Measurements from ENCODE around the gene MRPS17.

MRPS17 gene

DNA sequence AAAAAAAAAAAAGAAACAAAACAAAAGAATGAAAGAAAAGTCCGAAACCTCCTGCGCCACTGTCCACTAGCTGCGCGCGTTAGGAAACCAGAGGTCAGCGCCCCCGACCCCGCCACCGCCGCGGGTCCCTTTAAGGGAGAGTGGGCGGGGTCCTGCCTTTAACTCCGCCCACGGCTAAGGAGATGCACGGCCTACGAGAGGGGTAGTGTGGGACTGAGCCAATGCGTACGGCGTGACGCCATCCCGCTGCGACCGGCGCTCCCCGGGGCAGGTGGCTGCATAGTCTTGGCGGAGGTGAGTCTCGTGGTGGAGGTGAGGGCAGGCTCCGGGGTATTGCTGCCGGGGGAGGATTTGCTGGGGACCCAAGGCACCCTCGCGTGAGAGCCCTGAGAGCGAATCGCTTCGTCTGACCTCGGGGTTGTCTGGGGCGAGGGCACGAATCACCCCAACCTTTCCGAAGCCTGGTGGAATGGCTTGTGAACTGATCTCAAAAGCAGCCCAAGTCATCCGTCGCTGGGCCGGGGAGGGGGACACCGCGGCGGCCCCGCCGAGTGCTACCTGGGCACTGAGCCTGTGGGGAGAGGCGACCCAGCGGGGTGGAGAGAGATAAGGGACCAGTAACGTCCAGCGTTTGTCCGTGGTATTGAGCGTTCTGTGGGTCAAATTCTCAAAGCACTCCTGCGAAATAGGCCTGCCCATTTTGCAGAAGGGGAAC is at the start of gene MRPS17:
TSS of gene MRPS17 (plus strand) at position 241 of the 715 bp plus-strand sequence. CDS start 1,319 bp downstream, outside the sequence.
- DNase-seq (ENCODE audit: low read depth): peak; percentile 88
- TF ChIP-seq, protein P1, sequence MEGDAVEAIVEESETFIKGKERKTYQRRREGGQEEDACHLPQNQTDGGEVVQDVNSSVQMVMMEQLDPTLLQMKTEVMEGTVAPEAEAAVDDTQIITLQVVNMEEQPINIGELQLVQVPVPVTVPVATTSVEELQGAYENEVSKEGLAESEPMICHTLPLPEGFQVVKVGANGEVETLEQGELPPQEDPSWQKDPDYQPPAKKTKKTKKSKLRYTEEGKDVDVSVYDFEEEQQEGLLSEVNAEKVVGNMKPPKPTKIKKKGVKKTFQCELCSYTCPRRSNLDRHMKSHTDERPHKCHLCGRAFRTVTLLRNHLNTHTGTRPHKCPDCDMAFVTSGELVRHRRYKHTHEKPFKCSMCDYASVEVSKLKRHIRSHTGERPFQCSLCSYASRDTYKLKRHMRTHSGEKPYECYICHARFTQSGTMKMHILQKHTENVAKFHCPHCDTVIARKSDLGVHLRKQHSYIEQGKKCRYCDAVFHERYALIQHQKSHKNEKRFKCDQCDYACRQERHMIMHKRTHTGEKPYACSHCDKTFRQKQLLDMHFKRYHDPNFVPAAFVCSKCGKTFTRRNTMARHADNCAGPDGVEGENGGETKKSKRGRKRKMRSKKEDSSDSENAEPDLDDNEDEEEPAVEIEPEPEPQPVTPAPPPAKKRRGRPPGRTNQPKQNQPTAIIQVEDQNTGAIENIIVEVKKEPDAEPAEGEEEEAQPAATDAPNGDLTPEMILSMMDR (IDR thresholded peaks at IDR 0.05; ENCODE audit: low read length, missing control alignments): no peak
- peak within 1 kb of the TSS; percentile 82 for H3K4me3 ChIP-seq (replicated peaks; ENCODE audit: low read depth, low read length)

DNA sequence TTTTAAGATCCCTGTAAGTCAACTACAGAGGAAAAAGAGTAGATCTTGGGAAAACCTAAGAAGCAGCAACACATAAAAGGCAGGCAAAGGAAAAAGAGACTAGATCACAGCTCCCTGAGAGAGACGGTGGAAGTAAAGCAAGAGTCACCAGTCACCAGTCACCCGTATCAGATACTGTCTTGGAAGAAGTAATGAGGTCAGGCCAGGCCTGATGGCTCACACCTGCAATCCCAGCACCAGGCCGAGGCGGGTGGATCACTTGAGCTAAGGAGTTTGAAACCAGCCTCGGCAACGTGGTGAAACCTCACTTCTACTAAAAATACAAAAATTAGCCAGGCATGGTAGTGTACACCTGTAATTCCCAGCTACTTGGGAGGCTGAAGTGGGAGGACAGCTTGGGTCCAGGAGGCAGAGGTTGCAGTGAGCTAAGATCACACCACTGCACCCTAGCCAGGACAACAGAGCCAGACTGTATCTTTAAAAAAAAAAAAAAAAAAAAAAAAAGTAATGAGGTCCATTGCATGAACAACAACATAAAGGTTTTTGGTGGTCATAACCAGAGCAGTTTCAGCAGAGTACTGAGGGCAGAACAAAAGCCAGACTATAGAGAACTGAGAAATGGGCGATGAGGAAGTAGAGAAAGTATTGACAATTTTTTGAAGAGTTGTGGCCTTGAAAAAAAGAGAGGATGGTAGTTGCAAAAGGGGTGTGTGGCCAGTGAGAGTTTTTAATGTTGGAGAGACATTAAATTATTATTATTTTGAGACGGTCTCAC is 47.5 kb upstream of the MRPS17 start:
- DNase-seq (ENCODE audit: low read depth): no peak
- TF ChIP-seq, protein P1 (IDR thresholded peaks at IDR 0.05; ENCODE audit: low read length, missing control alignments): no peak
- no peak overlapping the region for H3K4me3 ChIP-seq (replicated peaks; ENCODE audit: low read depth, low read length)

DNA sequence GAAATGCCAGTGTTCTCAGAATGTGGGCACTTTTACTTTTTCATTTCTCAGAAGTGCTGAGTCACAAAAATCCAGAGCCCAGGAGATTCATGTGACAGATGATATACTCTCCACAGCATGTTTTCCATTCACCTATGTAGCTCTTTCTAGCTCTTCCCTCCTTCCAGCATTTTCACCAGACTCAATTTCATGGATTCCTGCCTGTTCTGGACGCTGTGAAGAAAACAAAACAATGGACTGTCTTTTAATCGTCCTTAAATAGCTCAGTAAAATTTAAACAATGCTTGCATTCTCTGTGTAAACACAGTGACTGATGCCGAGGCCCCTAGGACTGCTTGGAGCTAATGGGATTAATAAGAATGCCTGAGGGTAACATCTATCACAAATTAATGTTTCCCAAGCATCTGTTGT is 38.9 kb upstream of the MRPS17 start:
- no peak overlapping the region for H3K4me3 ChIP-seq (replicated peaks; ENCODE audit: low read depth, low read length)
- no peak for DNase-seq (ENCODE audit: low read depth)
- TF ChIP-seq, protein P1 (IDR thresholded peaks at IDR 0.05; ENCODE audit: low read length, missing control alignments): no peak

DNA sequence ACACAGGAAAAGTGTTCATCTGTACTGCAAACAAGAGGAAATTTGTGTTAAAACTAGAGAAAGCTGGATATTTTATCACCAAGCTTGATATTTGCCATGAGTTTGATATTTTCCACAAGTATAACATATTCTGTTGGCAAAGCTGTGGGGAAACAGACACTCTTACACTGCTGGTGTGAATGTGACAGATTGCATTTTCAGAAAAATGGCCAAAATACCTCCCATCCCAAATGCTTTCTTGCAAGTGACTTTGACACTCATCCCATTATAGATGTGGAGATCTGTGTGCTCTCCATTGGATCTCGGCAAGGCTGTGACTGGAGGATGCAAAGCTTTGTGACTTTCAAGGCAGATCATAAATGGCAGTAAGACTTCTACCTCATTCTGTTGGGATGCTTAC is 33.9 kb upstream of the MRPS17 start:
- no peak for DNase-seq (ENCODE audit: low read depth)
- TF ChIP-seq, protein P1 (IDR thresholded peaks at IDR 0.05; ENCODE audit: low read length, missing control alignments): no peak

DNA sequence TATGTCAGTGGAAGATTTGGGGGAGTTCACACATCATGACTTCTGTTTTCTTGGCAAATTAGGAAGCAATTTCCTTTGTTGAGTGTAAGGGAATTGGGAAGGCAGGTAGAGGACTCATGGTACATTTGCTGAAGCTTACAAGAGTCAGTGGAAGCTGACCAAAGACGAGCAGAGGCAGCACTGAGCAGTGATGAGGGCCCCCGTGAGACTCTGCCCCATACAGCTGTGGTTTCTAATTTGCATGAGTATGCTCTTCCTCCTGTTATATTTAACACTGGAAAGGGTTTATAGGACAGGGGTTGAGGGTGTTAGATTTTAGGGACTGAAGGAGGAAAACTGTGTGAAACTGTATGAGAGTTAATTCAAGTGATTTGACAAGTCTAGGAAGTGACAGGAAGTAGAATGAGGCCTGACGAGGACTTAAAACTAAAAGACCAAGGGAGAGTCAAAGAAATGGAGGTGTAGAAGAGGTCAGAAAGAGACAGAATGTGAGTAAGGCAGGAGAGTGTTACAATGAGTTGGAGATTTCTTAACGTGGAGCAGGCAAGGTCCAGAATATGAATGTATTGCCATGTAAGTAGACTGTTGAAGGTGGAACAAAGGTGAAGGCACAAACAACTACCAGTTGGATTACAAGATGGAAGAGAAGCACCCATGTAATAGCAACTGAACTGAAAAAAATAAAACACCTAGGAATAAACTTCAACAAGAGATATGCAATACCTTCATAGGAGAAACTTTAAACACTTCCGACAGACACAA is 23.5 kb upstream of the MRPS17 start:
- H3K4me3 ChIP-seq (replicated peaks; ENCODE audit: low read depth, low read length): no peak overlapping the region
- TF ChIP-seq, protein P1 (IDR thresholded peaks at IDR 0.05; ENCODE audit: low read length, missing control alignments): no peak

More for the DNA sequence above, 33.9 kb upstream of the MRPS17 start:
- no peak overlapping the region for H3K4me3 ChIP-seq (replicated peaks; ENCODE audit: low read depth, low read length)

DNA sequence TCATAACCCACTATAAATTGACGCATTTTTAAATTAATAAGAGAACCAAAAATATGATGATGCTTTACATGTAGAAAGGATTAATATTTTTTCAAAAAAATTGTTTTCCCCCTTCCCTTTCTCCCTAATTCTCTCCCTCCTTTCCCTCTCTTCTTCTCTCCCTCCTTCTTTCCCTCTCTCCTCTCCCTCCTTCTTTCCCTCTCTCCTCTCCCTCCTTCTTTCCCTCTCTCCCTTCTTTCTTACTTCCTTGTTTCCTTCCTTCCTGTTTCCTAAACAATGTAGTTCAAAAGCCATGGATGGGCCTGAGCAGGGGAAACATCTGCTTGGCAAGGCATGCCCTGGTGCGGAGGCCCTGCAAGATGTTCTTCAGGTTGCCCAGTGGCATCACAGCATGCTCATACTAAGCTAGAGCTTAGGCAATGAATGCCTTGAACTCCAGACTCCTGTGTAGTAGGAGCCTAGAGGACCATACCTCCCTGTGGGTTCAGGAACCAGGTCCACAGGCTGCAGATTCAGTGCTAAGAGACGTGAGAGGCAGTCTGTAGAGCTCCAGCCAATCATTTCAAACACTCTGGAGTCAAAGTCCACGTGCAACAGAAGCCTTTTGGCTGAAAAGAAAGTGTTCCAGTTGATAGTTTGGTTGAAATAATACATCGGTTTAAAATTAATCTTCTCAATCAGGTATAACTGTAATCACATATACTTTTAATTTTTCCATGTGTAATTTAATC is 20.1 kb upstream of the MRPS17 start:
- H3K4me3 ChIP-seq (replicated peaks; ENCODE audit: low read depth, low read length): no peak overlapping the region
- TF ChIP-seq, protein P1 (IDR thresholded peaks at IDR 0.05; ENCODE audit: low read length, missing control alignments): no peak
- no peak for DNase-seq (ENCODE audit: low read depth)

More for the DNA sequence above, 23.5 kb upstream of the MRPS17 start:
- no peak for DNase-seq (ENCODE audit: low read depth)
